ENCODE results near the gene HOXA11.

Gene HOXA11

DNA sequence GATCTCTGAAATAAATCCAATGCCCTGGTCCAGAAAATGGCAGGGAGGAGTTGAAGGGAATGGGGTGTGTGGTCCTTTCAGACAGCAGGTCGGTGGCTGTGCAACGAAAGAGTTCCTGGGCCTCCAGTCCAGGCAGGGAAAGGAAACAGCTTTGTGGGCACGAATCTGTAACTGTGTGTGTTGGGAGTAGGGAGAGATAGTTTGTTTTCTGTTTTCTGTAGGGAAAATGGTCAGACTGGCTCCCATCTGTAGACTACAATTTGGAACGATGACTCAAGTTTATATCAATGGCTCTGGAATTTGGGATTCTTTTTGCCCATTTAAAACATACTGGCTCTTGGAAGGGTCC, 17.1 kb downstream of the HOXA11 start:
- no peak for DNase-seq

DNA sequence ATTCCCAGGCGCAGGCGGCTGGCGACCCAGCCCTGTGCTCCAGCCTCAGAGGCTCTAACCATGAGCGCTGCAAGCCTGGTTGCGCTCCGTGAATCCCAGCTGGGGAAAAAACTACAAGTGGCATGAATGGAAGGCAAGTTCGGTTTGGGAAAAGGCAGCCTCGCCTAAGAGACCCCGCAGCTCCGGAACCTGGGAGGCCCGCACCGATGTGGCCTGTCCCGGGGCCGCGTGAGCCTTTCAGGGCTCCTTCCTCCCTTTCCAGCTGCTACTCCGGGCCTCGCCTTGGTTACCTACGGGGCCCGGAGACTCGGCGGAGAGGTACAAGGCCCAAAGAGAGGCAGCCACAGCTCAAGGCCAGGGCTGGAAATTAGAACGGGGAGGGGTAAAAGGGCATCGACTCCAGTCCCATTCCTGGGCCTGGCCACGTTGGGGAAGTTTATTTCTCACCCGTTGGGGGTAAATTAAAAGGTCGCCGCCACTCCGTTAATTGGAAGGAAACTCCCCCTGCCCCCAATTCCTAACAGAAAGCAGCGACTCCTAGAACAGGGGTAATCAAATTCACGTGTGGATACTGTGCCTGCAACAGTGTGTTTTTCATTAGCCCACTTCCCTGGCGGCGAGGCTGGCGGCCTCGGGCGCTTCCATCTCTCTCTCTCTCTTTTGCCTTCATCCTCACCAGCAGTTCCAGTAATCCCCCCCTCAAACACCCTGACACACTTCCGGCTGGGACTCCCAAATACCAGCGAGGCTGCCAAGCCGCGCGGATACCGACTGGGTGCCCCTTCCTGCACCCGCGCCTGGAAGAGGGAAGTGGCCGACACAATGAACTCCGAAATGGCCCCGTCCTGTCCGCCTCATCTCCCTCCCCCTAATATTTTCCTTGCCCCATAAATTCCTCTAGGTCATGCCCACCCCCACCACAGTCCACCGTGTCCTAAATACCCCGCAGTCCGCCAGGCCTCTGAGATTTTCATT, 18.2 kb downstream of the HOXA11 start:
- no peak for DNase-seq

DNA sequence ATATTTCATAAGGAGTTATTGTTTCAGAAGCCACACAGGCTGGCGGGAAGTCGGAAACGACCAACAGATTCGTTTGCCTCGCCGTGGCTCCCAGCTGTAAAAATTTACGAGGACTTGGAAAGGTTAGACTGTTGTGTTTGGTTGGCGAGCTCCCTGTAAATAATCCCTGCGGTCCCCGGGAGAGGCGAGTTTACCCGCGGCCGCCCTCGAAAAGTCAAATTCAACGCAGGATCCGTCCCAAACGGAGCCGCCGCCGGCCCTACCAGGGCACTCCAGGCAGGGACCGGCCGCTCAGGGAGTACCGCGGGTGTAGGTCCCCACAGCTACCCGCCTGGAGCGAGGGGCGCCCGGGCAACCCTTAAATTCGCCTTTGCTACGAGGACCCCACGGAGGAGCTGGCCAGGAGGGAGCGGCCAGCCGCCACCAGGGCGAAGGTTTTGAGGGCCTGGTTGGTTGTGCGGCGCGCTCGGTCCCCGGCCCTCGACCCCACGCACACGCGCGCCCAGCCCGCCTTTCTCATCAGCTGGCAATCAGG, 19.0 kb downstream of the HOXA11 start:
- DNase-seq = no peak

DNA sequence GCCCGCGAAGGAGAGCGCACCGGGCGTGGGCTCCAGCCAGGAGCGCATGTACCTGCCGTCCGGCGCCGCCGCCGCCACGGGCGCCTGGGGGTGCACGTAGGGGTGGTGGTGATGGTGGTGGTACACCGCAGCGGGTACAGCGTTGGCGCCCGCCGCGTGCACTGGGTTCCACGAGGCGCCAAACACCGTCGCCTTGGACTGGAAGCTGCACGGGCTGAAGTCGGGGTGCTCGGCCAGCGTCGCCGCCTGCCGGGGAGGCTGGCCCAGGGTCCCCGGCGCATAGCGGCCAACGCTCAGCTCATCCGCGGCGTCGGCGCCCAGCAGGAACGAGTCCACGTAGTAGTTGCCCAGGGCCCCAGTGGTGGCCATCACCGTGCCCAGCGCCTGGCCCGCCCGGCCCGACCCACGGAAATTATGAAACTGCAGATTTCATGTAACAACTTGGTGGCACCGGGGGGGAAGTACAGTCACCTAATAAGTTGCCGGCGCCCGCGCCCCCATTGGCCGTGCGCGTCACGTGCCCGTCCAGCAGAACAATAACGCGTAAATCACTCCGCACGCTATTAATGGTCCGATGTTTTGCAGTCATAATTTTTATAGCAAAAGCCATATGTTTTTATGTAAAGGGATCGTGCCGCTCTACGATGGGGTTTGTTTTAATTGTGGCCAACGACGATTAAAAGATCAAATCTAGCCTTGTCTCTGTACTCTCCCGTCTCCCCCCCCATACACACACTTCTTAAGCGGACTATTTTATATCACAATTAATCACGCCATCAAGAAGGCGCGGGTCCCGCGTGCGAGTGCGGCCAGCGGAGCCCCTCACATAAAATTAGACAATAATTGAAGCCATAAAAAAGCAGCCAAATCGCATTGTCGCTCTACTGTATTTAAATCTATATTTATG, 19.7 kb downstream of the HOXA11 start, which contains the start of gene HOXA9:
HOXA9 (minus strand) TSS at position 449 of the 907 bp plus-strand sequence; CDS start at position 369, 80 bp downstream.
- no peak for DNase-seq

GRCh38 chr7:27164367-27165088, 20.5 kb downstream of the HOXA11 start:
- DNase-seq = peak; percentile 19

DNA sequence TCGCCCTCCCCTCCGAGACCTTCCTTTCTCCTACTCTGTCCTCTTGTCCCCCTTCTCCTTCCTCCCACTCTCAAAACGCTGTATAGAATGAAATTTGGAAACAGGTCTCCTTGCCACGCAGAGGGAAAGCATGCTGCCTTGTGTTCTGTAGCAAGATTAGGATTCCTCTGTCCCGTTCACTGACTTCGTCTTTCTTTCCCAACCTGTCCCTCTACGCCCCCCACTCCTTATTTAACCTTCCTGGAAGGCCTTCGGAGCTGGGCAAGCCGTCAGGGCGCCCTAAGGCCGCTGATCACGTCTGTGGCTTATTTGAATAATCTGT, 21.0 kb downstream of the HOXA11 start:
- no peak for DNase-seq

DNA sequence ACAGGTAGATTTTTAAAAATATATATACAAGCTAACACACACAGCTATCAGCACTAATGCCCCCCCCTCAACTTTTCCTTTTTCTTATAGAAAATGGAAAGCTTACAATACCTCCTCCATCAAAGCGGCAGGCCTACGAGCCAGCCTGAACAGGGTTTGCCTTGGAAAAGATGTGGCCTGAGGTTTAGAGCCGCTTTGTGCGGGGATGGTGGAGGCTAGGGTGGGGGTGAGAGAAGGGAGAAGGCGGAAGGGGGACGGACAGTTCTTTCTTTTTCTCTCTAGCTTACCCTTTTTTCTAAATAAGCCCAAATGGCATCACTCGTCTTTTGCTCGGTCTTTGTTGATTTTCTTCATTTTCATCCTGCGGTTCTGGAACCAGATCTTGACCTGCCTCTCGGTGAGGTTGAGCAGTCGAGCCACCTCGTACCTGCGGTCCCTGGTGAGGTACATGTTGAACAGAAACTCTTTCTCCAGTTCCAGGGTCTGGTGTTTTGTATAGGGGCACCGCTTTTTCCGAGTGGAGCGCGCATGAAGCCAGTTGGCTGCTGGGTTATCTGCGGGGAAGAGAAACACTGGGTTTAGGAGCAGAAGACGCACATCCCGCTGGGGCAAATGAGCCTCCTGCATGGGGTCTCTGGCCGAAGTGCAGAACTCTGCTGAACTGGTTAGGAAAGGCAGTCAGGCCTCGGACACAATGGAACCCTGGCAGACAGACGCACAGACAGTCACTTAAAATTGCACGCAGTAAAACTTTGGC, 21.6 kb downstream of the HOXA11 start:
- no peak for DNase-seq

DNA sequence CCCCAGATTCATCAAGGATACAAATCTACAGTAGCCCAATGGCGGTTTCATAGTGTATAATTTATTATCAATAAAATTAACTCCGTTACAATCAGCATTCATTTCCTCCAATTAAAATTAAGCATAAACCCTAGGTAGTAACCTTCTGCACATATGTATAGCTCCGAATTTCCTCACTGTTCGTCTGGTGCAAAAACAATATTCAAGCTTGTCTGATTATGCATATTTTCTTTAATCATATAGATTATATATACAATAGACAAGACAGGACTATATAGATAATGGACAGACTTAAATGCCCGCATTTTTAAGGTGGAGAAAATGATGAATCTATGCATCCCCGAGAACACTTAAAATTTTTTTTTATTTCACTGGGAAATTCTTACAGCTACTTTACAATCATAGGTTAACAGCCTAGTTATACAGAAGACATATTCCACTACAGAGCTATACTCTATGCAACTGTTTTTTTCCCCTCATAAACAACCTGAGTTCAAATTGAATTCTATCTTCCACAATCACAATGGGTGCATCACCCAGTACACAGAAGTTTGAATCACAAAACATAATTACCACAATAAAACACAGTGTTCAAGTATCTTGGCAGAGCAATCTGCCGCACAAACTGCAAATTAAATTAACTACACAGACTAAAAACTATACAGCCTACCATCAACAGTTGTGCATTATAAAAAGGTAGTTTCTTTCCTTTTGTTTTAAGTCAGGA, 22.3 kb downstream of the HOXA11 start:
- DNase-seq = no peak

GRCh38 chr7:27161721-27162560, 23.1 kb downstream of the HOXA11 start:
- no peak for DNase-seq

GRCh38 chr7:27161214-27161720, 23.8 kb downstream of the HOXA11 start:
- no peak for DNase-seq

DNA sequence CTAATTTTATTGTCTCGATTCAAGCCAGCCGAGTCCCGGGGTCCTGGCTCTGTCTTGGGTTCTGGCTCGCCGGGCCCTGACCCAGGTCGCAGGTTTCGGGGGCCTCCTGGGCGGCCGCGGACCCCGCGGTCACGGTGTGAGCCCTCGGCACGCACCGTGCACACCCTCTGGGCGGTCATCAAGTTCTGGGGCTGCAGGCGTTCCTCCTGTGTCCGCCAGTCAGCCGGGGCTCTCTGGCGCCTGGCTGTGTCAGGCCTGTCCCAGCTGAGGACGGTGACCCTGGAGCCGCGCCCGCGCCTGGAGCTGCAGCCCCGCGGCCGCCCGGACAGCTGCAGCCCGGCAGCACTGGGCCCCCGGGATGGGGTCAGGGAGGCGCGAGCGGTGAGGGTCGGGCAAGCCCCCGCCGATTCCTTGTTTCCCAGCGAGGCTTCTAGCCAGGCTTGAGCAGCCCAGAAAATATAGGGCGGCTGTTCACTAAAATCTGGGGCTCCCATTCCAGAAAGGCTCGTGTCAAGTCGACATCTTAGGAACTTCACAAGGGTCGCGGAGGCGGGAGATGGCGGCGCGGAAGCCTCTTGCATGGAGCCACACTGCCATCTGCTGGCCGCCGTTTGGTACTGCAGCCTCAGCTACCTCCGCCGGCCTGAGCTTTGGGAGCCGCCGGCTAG, 24.4 kb downstream of the HOXA11 start:
- DNase-seq = no peak

DNA sequence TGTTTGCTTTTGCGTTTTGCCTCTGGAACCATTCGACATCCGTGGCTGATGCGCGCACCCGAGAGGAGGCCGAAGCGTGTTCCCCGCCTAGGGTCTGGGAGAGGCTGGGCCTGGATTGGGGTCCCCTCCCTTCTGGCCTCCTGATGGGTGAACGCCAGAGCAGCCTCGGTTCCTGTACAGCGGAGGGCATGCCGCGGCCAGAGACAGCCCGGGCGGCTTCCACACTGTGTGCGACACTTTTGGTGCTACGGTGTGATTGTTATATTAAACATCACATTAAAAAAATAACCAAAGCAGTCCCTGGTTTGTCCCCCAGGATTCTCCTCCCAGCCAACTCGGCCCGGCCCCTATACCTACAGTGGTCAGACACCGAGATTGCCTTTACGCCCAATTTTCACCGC, 24.9 kb downstream of the HOXA11 start:
- DNase-seq = no peak

- no peak for DNase-seq
Observed at GRCh38 chr7:27159266-27160144, 25.5 kb downstream of the HOXA11 start.

DNA sequence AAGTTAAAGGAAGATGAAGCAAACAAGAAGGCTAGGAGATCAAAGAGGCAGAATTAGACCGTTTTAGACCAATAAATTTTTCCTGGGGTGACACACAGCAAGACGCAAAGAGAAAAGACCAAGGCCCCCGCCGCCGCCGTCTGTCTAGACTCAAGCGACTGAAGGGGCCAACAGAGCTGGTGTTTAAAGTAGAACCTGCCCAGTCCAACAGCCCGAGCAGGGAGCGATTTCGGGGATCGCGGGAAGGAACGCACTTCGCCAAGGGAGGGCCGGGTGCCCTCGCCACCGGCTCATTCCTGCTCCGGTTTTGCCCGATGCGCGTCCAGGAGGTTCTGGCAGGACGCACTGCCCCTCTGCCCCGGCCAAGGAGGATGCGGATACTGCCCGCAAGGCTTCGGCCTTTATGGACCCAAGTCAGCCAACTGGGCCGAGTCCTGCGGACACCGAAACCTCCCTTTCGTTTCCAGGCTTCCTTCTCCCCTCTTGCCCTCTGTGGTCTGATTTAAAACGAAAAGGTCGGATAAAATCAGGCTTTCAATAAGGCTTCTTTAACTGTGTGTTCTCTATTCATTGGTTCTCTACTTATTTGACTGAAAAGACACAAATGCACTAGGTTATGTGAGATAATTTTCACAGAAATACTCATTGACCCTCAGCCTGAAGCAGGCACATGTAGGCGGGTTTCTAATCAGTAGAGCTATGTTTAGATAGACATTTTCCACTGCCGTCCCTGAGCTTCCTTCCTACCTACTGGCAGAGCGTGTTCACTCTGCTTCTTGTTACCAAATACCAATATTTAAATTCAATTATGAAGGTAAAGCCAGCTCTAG, 26.4 kb downstream of the HOXA11 start:
- DNase-seq = no peak

GRCh38 chr7:27157702-27158431, 27.2 kb downstream of the HOXA11 start:
- DNase-seq = no peak

GRCh38 chr7:27156916-27157701, 27.9 kb downstream of the HOXA11 start:
- no peak for DNase-seq
